Stimulated activated CD8-positive, alpha-beta memory T cell treated with anti-CD3 and anti-CD28 coated beads, Interleukin-4, amount 100 ng/mL, for 24 hours (primary cell): ENCODE measurements around the gene SLC1A7.

Experiments
- DNase-seq: peaks from one replicate; pipeline ENCODE4 v3.0.0-alpha.2; 2020; ENCODE audit warnings: low read depth

SLC1A7 gene

GRCh38 chr1:53160924-53161378 lies 18.5 kb upstream of the SLC1A7 start:
- DNase-seq, result no peak

GRCh38 chr1:53158900-53159299 lies 16.5 kb upstream of the SLC1A7 start:
- no peak for DNase-seq

GRCh38 chr1:53156783-53157182 lies 14.3 kb upstream of the SLC1A7 start:
- no peak for DNase-seq

- DNase-seq, result no peak
Measured at GRCh38 chr1:53155945-53156344, 13.5 kb upstream of the SLC1A7 start.

GRCh38 chr1:53155534-53155933 lies 13.1 kb upstream of the SLC1A7 start:
- no peak for DNase-seq

GRCh38 chr1:53154859-53155438 lies 12.5 kb upstream of the SLC1A7 start:
- DNase-seq, result no peak

DNA sequence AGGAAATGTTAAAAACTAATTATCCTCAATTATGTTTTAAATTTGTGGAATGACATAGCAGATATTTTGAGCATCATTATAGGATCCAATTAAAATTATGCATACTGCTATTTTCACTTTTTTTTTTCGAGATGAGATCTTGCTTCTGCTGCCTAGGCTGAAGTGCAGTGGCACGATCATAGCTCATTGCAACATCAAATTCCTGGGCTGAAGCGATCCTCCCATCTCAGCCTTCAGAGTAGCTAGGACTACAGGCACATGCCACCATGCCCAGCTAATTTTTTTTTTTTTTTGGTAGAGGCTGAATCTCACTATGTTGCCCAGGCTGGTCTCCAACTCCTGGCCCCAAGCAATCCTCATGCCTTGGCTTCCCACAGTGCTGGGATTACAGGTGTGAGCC lies 11.3 kb upstream of the SLC1A7 start:
- no peak for DNase-seq

DNA sequence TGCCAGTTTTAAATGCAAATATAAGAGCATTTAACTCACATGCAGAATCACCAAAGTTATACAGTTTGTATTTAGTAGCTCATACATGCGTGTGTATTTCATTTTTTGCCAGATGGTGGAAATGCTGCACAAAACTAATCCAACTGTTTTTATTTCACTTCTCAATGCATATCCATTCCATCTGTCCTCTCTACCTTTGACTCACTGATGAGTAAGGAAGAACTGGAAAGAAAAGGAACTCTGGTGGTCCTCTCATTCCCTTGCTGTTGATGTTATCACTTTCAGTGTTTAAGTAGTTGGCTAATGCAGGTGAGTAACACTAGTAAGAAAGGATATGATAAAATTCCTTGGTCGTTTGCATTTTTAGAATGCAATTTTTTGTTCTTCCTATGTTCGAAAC lies 5.7 kb upstream of the SLC1A7 start:
- DNase-seq, result no peak

- no peak for DNase-seq
Measured at GRCh38 chr1:53147174-53147573, 4.7 kb upstream of the SLC1A7 start.

- DNase-seq, result no peak
Measured at GRCh38 chr1:53145942-53146708, 3.7 kb upstream of the SLC1A7 start.

DNA sequence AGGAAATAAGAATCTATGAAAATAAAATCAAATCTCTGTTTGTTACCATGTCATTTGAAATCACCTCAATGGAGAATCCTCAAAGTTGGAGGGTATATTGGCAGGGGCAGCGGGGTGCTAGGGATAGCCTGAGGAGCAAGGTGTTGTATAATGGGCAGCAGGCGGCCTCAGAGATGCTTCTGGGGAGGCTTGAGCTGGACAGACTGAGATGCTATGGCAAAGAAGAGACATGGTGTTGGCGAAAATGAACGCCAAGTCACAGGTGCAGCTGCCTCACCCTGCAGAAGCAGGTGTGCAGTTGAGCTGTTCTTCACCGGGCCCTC lies 3.1 kb upstream of the SLC1A7 start:
- DNase-seq, result no peak

- DNase-seq, result no peak
Measured at GRCh38 chr1:53145051-53145600, 2.7 kb upstream of the SLC1A7 start.

GRCh38 chr1:53144201-53144600 lies 1.8 kb upstream of the SLC1A7 start:
- DNase-seq, result no peak

GRCh38 chr1:53143527-53143926 lies 1.1 kb upstream of the SLC1A7 start:
- DNase-seq, result no peak

GRCh38 chr1:53141487-53142055 lies 867 bp downstream of the SLC1A7 start:
- DNase-seq, result no peak

DNA sequence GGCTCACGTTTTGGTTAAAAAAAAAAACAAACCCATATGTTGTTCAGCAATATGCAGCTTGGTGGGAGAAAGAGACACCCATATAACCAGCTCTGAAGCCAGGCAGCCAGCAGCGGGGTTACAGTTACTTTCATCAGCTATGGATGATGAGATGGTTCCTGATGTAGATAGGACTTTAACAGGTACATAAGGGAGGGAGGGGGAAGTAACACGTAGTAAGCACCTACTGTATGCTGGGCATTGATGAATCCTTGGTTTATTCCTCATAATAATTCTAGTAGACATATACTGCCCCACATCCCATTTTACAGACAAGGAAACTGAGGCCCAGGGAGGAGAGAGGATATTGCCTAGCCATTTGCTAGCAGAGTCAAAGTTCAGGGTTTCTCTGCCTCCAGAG lies 2.0 kb downstream of the SLC1A7 start:
- no peak for DNase-seq

DNA sequence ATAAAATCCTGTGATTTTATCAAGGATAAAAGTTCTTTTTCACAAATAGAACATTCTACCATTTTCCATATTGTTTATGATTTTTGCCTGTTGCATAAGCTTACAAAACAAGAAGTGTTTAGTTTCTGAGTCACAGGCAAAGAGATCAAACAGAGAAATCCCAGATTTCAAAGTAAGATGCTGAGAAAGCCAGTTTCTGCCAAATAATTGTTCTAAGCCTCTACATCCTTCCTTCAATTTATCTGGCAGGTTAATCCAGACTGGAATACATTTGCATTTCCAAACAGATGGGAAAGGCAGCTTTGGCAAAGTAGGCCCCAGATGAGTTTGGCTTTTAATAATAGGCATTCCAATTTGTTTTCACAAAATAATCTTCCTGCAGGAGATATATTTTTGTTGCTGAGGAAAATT lies 2.5 kb downstream of the SLC1A7 start:
- DNase-seq, result no peak

- no peak for DNase-seq
Measured at GRCh38 chr1:53138991-53139884, 3.2 kb downstream of the SLC1A7 start.

DNA sequence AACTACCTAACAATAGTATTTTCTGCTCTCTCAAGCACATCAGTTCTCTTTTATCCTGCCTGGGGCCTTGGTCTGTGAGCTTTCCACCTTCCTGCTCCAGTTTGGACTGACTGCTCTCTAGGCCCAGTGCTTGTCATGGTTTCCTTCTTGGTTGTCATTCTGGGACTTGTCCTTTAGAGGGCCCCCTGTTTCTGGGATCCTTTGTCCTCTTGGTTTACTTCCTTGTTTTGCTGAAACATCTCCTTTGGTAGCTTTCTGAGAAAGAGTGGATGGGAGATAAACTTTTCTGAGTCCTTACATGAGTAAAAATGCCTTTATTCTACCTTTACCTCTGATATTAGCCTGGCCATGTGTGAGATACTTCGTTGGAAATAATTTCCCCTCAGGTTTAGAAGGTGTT lies 4.7 kb downstream of the SLC1A7 start:
- DNase-seq, result no peak

DNA sequence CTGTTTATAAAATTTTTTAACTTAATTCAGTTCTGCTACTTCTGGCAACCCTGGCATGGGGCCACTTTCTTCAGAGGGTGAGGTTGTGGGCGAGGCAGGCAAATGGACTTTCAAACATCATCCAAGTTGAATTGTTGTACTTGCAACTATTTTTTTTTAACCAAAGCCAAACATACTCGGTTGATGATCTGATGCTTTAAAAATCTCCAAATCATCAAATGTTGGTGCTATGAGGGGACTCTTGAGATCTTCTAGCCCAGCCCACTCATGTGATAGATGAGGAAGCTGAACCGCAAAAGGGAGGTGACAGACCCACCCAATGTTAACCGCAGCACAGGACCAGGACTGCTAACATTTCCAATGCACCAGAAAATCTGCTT lies 6.7 kb downstream of the SLC1A7 start:
- DNase-seq, result no peak

DNA sequence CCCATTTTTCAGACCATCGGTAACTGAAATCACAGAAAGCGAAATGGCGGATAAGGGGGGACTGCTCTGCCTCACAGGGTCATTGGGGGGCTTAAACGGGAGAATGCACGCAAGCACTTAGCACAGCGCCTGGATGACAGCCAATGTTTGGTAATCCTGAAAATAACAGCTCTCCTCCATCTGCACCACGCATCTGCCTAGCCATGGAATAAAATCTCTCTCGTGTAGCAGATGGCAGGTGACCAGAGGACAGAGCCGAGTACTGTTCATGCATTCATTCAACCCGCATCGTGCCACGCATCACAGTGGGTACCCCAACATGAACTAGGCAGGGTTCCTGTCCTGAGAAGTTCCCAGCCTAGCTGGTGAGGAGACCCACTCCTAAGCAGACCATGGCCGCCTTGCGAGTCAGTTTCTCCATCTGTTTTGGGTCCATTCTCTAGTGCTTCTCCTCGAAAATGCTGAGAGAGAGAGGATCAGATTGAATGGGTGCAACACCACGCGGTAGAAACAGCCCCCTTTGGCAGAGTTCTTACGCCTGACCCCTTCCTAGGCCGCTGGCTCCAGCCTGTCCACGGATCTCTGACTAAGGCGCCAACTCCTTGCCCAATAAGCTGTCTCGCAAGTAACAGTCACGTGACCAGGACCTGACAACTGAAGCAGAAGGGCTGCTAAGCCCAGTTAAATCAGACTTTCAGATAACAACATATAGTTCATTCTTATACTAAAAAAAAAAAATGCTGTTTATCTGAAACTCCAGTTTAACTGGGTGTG lies 7.3 kb downstream of the SLC1A7 start:
- DNase-seq, result no peak

- DNase-seq, result no peak
Measured at GRCh38 chr1:53134042-53134485, 8.4 kb downstream of the SLC1A7 start.
